ENCODE results near the gene TULP3. TPM values are rescaled to one million over a fixed set of nuclear protein-coding genes. Genes with fewer than 3 reads are reported as not detected.
A peak's percentile ranks its signal among the peaks of the same experiment; 100 is the strongest.

The TULP3 gene
- total and polyA plus RNA-seq, 2 of the 8 experiments (the other 6 are each of a cell fraction or from before 2014, with no cell fraction given) = 18.4 to 21.2 TPM

DNA sequence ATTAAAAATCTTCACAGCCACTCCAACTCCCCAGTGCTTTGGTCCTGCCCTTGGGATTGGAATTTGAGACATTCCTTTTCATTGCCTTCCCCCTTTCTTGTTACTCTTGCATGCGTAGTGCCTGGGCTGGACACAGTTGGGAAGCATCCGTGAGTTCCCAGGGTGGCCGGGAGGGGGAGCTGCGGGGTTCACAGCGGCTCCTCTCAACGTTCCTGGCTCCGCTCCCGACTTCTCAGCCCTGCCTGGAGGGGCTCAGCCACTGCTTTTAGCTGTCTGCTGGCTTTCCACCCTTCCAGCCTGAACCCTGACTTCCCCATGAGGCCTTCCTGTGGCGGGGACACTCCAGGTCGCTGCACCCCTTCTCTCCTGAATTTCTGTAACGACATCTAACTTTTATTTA, 37.1 kb upstream of the TULP3 start (continued):
- TF ChIP-seq RAD21 (IDR thresholded peaks at IDR 0.05 in 1 of 2, conservative IDR thresholded peaks at IDR 0.05 in 1 of 2; ENCODE audit: low read depth in 2 of 2, low read length in 2 of 2) = peak; percentile 68 to 73
- TF ChIP-seq, protein P1, sequence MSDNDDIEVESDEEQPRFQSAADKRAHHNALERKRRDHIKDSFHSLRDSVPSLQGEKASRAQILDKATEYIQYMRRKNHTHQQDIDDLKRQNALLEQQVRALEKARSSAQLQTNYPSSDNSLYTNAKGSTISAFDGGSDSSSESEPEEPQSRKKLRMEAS (IDR thresholded peaks at IDR 0.05) = 0 out of 2 replicates have a peak, but pooled peaks have one; percentile 19
- no peak for TF ChIP-seq HDAC6 (IDR thresholded peaks at IDR 0.05; ENCODE audit: low read depth, low read length)
- TF ChIP-seq CHD2 (IDR thresholded peaks at IDR 0.05; ENCODE audit: low read length) = no peak
- TF ChIP-seq GTF2F1 (IDR thresholded peaks at IDR 0.05; ENCODE audit: borderline replicate concordance, low read depth, low read length) = no peak
- no peak for TF ChIP-seq CBX8 (IDR thresholded peaks at IDR 0.05; ENCODE audit: borderline replicate concordance, low read depth, low read length)
- TF ChIP-seq EP300 (IDR thresholded peaks at IDR 0.05; ENCODE audit: borderline replicate concordance in 1 of 2, low read depth in 2 of 2, low read length in 2 of 2) = peak in 1 of 2 experiments; percentile 20; a peak in 1 of 3 replicates
- TF ChIP-seq BCL11A (IDR thresholded peaks at IDR 0.05; ENCODE audit: low read depth in 2 of 2, low read length in 2 of 2) = no peak
- no peak for TF ChIP-seq KDM4A (IDR thresholded peaks at IDR 0.05; ENCODE audit: low read depth, low read length, severe bottlenecking)
- no peak for TF ChIP-seq TBP (IDR thresholded peaks at IDR 0.05; ENCODE audit: low read depth, low read length)
- TF ChIP-seq RFX5 (IDR thresholded peaks at IDR 0.05; ENCODE audit: borderline replicate concordance, low read depth, low read length) = no peak
- TF ChIP-seq SP1 (IDR thresholded peaks at IDR 0.05; ENCODE audit: low read depth, low read length) = no peak
- TF ChIP-seq CREB1 (IDR thresholded peaks at IDR 0.05) = 0 out of 2 replicates have a peak, but pooled peaks have one; percentile 20
- TF ChIP-seq EGR1 (IDR thresholded peaks at IDR 0.05; ENCODE audit: borderline replicate concordance, low read depth, low read length) = no peak
- no peak for TF ChIP-seq SRF (IDR thresholded peaks at IDR 0.05; ENCODE audit: low read depth, low read length)
- no peak for TF ChIP-seq HDAC2 (IDR thresholded peaks at IDR 0.05; ENCODE audit: borderline replicate concordance in 1 of 2, low read depth in 2 of 2, low read length in 2 of 2)
- TF ChIP-seq BRCA1 (IDR thresholded peaks at IDR 0.05; ENCODE audit: low read depth, low read length) = no peak
- no peak; the same call in 1 of the 2 replicates for TF ChIP-seq YY1 (IDR thresholded peaks at IDR 0.05; ENCODE audit: low read depth, low read length)
- no peak for TF ChIP-seq TAF1 (IDR thresholded peaks at IDR 0.05; ENCODE audit: low read depth, low read length)
- no peak for TF ChIP-seq POU5F1 (IDR thresholded peaks at IDR 0.05; ENCODE audit: low read depth, low read length)
- no peak for TF ChIP-seq JUND (IDR thresholded peaks at IDR 0.05; ENCODE audit: low read length)
